ENCODE data around the gene BCL2L11. TPM values are rescaled to one million over a fixed set of nuclear protein-coding genes. Genes with fewer than 3 reads are reported as not detected.

BCL2L11 gene
- total and polyA plus RNA-seq, 10 of the 15 experiments (the other 5 are each of a cell fraction or from before 2014, with no cell fraction given) = 0.29 to 10.1 (median 1.1) TPM

GRCh38 chr2:111116011-111116746, 4.5 kb upstream of the BCL2L11 start (continued):
- TF ChIP-seq EGR1 (IDR thresholded peaks at IDR 0.05; ENCODE audit: borderline replicate concordance in 1 of 2, low read depth in 2 of 2, low read length in 2 of 2) = no peak
- peak; percentile 77 to 82 for TF ChIP-seq BHLHE40 (IDR thresholded peaks at IDR 0.05; ENCODE audit: borderline replicate concordance in 1 of 2, low read depth in 2 of 2, low read length in 1 of 2)
- peak; percentile 98 for TF ChIP-seq SKIL (IDR thresholded peaks at IDR 0.05; ENCODE audit: low read depth, poor library complexity, severe bottlenecking)
- TF ChIP-seq TCF12 (IDR thresholded peaks at IDR 0.05; ENCODE audit: low read depth, low read length) = no peak
- peak; percentile 17; the same call in 1 of the 2 replicates for TF ChIP-seq ZSCAN29 (IDR thresholded peaks at IDR 0.05)
- peak; percentile 98 for TF ChIP-seq ZNF217 (IDR thresholded peaks at IDR 0.05)
- TF ChIP-seq MTA2 (IDR thresholded peaks at IDR 0.05; ENCODE audit: low read depth) = peak; percentile 99
- TF ChIP-seq FOXM1 (IDR thresholded peaks at IDR 0.05; ENCODE audit: low read depth, low read length) = peak; percentile 94
- TF ChIP-seq SMAD5 (IDR thresholded peaks at IDR 0.05; ENCODE audit: low read depth) = no peak
- peak; percentile 63; the same call in 1 of the 2 replicates for TF ChIP-seq GABPA (IDR thresholded peaks at IDR 0.05; ENCODE audit: low read depth)
- no peak for TF ChIP-seq NR2C2 (IDR thresholded peaks at IDR 0.05; ENCODE audit: borderline replicate concordance, control insufficient read depth, insufficient read length, low read depth)
- TF ChIP-seq RAD21 (IDR thresholded peaks at IDR 0.05; ENCODE audit: insufficient read depth, low read depth, low read length) = peak; percentile 57
- TF ChIP-seq YBX1 (IDR thresholded peaks at IDR 0.05) = no peak
- peak; percentile 91 for TF ChIP-seq IRF4 (IDR thresholded peaks at IDR 0.05; ENCODE audit: low read depth, low read length)

Measured in GM12878 (cell line).